HK-2 (cell line): ENCODE measurements around the gene PARVB.

Experiments used
- DNase-seq: peaks from one replicate; pipeline ENCODE4 v3.0.0-alpha.2; 2018; ENCODE audit not compliant: unreplicated experiment

PARVB gene

DNA sequence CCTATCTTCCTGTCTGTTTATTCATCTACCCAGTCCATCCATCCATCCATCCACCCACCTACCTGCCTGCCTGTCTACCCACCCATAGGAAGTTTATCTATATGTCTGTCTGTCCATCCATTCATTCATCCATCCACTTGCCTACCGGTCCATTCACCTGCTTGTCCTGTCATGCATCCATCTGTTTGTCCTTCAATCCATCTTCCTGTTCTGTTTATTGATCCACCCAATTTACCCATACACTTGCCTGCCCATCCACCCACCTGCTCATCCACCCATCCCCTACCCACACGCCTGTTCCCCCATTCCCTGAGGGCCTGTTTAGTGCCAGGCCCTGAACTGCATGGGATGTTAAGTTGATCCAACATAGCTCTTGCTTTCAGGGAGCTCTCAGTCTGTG, 175.1 kb downstream of the PARVB start:
- no peak for DNase-seq

DNA sequence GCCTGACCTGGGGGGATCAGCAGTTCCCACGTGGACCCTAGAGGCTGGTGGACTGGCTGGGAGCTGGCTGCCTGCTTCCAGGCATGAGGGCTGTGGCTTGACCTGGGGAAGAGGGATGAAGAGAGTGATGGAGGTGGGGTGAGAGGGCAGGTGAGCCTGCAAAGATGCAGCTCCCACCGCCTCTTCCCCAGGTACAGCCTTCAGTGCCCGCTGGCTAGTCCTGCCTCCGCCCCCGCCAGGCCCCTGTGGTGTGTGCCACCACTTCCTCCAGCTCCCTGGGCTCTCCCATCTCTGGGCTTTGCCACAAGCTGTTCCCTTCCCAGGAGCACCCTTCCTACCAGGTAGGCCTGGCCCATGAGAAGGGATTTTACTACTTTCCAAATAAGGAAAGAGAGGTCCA, 175.8 kb downstream of the PARVB start:
- DNase-seq: no peak

DNA sequence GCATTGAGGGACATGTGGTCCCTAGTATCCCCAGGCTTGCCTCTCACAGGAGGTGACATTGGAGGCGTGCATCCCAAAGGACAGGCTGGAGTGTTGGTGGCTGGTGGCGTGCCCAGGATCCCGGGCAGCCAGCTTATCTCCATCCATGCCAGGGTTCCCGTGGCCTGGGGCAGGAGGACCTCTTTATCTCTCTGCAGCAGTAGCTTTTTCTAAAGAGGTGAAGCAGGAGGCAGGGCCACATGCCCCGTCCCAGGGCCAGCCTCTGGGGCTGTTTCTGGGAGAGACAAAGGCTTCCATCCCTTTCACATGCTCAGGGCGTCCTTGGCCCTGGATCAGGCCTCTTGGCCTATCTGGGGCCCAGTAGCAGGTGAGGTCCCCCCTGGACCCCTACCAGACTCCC, 176.3 kb downstream of the PARVB start:
- no peak for DNase-seq

DNA sequence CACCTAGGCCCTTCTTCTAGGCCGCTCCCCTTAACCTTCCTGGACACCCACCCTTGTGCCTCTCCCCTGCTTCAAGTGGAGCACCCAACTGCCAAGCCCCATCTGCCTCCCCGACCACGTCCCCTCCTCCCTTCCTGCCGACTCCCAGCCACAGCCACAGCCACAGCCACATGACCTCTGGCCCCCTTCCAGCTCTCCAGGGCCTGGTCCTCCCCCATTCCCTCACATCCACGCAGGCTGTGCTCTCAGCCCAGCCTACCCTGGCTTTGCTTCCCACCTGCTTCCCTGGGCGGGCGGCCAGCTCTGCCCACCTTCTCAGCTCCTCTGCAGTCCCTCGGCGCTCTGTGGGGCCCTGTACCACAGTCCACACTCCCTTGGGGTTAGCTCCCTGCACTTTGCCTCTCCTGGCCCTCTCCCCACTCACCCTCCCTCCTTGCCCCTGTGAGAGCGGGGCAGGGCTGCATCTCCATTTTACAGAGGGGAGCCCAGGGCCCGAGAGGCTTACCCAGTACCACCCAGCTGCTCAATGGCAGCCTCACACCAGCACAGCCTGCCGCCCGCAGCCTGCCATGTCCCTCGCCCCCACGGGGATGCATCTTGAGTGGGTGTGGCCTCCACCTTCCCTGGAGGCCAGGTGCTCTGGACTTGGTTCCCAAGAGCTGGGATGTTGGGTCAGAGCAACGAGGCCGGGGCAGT, 176.9 kb downstream of the PARVB start:
- no peak for DNase-seq

DNA sequence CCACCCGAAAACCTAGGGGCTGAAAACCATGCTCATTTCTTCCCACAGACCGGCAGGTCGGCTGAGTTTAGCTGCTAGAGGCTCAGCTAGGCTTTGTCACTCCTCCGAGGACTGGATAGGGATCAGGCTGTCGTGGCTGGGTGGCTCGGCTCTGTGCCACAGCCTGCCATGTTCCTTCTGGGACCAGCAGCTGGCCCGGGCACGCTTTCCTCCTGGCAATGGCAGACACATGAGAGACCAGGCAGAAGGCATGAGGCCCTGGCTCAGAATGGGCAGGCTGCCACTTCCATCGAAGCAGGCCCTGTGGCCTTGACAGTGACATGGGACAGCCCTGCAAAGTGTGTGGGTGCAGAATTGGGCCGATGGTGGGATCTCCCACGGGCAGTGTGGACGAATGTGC, 177.6 kb downstream of the PARVB start:
- DNase-seq: no peak

DNA sequence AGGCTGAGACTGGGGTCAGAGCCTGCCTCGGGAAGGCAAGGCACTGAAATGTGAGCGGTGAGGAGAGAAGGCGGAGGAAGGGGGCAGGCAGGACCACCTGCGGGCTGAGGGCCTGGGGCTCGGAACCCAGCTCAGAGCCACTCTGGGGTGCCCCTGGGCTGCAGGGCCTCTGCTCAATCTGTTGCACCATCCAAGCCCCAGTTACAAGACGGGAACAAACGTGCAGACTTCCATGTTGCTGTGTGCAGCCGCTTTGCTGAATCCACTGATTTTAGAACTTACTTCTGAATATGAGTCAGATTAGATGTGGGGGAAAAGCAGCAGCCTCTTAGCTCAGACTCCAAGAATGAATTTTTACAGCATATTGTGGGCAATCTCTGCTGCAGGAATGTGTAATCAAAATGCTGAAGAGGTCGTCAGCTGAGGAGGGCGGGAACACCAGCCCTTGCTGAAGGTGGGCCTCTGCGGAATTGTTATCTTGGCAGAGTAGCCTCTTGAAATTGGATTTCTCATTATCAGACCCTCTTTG, 178.2 kb downstream of the PARVB start:
- no peak for DNase-seq

DNA sequence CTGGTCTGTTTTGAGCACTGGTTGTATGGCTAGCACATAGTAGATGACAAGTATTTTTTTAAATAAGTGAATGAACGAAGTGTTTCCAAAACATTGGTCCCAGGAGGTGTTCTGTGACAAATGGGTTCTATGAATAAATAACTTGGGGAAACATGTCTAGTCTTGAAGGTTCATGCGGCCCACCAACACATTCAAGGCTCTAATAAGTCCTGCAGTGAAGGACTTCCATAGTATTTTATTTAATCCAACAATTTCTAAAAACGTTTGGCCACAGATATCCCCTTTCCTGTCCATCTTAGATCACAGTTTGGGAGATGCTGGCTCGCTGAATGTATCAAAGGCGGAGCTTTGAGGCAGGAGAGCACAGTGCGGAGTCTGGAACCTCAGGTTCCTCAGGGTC, 179.1 kb downstream of the PARVB start:
- no peak for DNase-seq

DNA sequence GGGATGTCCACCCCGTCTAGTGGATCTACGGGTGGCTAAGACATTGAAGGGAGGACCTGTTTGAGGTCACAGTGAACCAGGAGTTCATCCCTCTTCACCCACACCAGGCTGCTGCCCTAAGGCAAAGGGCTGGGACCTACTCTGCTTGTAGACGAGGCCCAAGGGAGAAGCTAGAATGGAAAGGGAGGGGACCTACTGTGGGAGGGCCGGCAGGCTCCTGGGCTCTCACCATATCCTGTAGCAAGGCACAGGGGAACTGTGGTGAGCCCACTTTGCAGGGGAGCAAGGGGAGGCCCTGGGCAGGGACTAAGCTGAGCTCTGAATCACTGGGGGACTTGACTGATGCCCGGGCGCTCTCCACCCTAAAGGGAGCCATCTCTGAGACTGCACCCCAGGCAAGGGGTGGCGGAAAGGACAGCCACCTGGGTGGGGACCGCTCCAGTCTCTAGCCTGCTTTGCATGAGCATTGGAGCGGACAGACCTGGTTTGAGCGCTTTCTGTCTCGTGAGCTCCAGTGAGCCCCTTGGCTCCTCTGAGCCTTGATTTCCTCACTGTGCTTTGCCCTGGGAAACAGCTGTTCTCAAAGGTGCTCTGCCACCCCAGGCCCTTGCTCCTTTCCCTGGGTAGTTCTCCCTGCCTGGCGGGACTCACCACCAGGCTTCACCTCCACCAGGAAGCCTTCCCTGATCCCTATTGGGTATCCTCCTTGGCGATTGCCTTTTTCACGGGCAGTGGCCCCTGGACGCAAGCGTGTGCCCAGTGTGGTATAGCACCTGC, 180.8 kb downstream of the PARVB start:
- no peak for DNase-seq

DNA sequence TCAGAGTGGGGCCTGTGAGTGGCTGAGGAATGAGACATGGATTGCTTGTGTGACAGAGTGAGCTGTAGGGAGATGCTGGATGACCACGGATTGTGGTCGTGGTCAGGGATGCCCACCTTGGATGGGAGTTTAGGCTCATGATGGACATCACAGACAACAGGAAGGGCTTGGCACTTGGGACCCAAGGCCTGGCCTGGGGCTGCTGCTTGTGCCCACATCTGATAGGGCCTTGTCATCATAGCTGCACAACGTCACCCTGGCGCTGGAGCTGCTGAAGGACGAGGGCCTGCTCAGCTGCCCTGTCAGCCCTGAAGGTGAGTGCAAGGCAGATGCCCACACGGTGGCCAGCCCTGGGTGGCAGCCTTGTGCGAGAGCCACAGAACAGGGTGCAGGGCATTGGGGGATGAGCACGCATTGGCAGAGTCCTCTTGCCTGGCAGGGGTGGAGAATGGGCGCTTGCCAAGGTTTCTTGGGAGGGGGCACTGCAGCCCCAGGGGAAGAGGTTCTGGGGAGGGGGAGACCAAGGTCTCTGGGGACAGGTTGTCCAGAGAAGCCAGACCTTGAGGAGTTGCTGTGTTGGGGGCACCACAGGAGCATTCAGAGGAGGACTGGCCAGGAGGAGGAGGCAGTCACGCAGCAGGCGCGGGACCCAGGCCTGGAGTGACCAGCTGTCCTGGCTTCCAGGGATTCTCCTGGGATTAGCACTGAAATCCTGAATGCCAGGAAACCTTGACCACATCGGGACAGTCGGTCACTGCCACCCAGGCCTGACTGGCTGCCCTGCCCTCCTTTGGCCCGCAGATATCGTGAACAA, 181.6 kb downstream of the PARVB start:
- no peak for DNase-seq

DNA sequence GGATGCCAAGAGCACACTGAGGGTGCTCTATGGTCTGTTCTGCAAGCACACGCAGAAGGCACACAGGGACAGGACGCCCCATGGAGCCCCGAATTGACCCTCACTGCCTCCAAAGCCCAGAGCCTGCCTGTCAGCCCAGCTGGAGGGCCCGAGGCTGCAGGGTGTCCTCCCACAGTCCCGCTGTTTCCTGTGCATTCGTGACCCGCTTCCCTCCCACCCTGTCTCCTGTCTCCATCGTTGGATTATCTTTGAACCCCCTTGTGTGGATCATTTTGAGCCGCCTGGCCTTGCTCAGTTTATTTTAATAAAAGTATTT, 182.2 kb downstream of the PARVB start:
- DNase-seq: no peak

DNA sequence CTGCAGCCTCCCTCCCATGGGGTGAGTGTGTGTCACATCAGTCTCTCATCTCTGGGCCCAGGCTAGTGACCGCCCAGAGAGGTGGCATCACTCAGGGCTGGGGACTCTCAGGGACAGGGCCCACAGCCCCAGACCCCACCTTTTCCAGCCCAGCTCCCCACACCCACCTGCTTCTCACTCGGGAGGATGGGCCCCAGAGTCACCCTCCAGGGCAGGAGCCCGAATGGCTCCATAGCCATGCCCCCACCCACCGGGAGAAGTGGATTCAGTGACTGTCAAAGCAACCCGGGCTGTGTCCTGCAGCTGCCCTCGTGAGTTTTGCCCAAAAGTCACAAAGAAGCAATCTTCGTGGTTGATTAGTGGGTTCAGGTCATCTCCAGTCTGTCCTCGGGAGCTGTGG, 182.6 kb downstream of the PARVB start:
- DNase-seq: no peak

DNA sequence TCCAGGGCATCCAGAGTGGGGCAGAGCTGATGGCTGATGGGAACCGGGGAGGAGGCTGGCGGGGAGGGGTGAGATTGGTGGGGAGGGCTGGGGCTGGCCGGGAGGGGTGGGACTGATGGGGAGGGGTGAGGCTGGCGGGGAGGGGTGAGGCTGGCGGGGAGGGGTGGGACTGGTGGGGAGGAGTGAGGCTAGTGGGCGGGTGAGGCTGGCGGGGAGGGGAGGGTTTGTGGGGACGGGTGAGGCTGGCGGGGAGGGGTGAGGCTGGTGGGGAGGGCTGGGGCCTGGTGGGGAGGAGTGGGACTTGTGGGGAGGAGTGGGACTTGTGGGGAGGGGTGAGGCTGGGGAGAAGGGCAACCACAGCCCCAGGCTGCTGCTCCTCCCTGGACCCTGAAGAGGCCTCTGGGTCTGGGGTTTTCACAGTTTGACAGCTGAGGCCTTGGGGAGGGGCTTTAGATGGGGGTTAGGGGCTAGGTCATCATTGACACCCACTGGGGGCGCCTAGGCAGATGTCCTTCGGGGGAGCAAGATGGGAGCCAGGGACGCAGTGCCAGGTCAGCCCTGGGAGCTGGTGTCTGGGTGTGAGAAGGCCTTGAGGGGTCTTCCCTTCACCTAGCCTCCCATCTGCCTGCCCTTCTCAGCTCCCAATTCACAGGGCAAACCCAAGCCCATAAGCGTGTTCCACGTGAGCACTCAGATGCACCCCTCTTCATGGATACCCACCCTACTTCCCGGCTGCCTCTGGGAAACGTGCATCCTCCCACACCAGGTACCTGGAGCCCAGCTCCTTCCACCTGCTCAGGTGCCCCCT, 183.3 kb downstream of the PARVB start:
- DNase-seq: no peak

DNA sequence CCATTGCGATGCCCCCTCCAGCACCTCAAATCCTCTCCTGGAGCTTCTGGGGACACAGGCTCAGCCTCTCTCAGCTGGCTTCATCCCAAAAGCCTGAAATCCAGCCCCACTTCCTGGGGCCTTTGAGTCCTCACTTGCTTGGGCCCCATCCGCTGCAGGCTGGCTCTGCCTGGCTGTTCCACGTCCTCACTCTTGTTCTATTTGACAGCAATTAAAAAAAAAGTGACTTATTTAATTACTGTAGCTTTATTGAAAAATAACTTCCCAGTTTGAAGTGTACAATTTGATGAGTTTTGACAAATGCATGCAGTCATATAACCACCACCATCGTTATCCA, 183.8 kb downstream of the PARVB start:
- DNase-seq: no peak

DNA sequence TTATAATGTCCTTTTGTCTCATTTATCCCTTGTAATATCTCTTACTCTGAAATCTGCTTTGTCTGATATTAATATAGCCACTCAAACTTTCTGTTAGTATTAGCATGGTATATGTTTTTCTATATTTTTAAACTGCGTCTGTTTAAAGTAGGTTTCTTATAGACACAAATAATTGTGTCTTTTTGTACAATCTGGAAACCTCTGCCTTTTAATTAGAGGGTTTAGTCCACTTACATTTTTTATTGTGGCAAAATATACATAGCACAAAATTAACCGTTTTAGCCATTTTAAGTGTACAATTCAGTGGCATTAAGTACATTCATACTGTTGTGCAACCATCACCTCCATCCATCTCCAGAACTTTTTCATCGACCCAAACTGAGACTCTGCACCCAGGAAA, 185.2 kb downstream of the PARVB start:
- no peak for DNase-seq

DNA sequence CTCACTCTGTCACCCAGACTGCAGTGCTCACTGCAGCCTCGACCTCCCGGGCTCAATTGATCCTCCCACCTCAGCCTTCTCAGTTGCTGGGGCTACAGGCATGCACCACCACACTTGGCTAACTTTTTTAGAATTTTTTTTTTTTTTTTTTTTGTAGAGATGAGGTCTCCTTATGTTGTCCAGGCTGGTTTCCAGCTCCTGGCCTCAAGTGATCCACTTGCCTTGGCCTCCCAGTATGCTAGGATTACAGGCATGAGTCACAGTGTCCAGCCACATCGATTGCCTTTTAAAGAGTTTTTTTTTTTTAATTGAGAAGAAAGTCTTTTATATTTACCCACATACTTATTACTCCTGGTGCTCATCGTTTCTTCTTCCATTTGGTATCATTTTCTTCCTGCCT, 186.6 kb downstream of the PARVB start:
- DNase-seq: no peak

DNA sequence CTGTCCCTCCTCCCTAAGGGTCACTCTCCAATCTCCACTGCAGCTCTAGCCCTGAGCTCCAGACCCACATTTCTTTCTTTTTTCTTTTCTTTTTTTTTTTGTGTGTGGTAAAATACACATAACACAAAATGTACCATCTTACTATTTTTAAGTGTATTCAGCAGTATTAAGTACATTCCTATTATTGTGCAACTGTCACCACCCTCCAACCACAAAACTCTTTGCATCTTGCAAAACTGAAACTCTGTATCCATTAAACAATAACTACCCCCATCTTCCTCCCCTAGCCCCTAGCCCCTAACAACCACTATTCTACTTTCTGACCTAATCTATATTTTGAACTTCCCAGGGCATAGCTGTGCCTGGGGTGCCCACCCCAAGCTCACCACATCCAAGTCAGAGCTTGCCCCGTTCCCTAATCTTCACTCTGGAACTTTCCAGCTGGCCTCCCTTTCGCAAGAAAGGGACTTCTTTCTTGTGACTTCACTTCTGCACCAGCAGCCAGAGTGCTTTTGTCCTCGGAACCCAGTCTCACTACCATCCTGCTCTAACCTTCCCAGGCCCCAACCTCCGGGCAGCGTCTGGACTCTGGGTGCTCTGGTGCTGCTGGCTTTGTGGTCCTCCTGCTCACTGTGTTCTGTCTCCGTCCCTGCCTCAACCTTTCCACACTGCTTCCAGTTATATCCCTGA, 187.3 kb downstream of the PARVB start:
- DNase-seq: no peak

DNA sequence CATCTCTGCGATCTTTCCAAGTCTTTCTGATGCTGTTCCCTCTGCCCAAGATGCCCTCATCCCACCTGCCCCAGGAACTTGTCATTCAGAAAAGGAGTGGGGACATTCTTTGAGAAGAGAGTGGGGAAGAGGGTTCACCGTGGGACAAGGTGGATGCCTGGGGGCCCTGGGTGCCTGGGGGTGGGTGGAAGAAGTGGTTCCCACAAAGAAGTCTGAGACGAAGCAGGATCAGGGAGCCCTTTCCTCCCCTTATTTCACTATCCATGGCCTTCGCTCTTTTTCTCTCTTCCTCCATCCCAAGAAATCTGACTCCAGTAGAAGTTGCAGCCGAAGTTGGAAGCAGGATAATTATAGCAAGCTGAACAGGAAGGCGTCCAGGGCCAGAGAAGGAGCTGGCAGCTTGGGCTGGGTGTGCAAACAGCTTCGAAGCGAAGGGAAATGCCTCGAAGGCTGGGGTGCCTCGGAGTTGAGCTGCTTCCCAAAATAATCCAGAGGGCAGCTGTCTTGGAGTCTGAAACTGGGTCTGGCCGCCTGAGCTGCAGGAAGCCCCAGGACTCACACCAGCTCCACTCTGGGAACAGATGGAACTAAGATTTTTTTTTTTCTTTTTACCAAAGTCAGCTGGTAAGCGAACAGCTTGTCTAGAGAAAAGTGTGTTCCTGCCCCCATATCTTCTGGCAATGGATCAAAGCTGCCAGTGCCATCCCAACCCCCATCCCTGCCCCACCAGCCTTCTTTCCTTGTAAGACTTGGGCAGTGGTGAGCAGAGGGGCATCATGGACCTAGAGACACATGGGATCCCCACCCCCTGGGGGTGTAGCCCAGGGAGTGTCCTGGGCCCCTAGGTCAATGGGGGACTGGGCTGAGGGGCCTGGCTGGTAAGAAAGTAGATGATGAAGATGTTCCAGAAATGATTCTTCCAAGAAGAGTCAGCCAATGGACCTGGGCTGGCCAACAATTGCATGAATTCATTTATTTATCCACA, 188.1 kb downstream of the PARVB start:
- DNase-seq: no peak

DNA sequence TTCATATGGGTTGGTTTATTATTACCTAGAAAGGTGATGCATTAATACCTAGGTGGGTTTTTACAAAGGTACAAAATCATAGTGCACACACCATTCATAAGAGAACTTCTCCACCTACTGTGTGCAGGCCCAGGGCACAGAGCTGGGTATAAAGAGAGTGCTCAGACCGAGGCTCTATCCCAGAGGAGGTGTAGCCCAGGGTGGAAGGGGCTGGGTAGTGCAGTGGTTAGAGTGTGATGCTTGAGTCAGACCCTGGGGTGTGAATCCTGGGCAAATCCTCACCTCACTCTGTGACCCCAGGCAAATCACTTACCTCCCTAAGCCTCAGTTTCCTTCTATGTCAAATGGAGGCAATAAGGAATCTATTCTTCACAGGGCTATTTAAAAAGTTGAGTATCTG, 188.8 kb downstream of the PARVB start:
- DNase-seq: no peak

DNA sequence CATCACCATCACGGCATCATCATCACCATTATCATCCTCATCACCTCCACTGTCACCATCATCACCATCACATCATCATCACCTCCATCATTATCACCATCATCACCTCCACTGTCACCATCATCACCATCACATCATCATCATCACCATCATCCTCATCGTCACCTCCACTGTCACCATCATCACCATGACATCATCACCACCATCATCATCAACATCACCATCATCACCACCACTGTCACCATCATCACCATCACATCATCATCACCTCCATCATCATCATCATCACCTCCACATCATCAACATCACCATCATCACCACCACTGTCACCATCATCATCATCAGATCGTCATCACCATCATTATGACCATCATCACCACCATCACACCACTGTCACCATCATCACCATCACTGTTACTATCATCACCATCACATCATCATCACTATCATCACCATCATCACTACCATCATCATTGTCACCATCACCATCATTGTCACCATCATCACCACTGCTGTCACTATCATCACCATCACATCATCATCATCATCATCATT, 189.5 kb downstream of the PARVB start:
- no peak for DNase-seq

DNA sequence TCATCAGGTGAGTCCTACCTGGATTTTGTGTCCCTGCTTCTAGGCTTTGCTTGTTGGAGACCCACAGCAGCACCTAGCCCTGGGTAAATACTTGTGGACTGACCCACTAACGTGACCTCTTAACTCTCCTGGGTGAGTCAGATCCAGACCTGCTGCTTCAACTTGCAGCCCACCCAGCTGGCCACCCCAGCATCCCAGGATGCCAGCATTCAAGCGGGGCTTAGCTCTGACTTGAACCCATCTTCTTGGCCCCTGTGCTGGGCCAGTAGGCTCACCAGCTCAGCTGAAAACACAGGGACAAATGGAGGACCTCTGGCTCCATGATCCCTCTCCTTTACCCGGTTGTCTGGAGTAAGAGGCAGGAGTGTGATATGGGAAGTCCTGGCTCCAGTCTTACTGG, 190.1 kb downstream of the PARVB start:
- no peak for DNase-seq
